Stomach (tissue), 9 donors: ENCODE results near the gene C11orf58. TPM values are rescaled to one million over a fixed set of nuclear protein-coding genes. Genes with fewer than 3 reads are reported as not detected.

Experiments
- DNase-seq, 2 donors: peaks; one replicate each; pipeline versions ENCODE4 v3.0.0 to v3.0.0-alpha.2; 2013 to 2019
- H3K27ac ChIP-seq, 5 donors: fragments of 200-600 bp in 4 of 5; sonication (generic) in 4 of 5; one replicate each; pipeline ENCODE4 v1.5.1; 2013 to 2019; ENCODE audit warnings: mild to moderate bottlenecking in 1 of 5, moderate library complexity in 1 of 5
- H3K27me3 ChIP-seq, 3 donors: fragments of 200-600 bp; sonication (generic); one replicate each; pipeline ENCODE4 v1.5.1; 2017 to 2019; ENCODE audit warnings: mixed run types in 1 of 3
- H3K36me3 ChIP-seq, 4 donors: fragments of 200-600 bp; sonication (generic); 1 replicate in 3 of 4; 2 replicates in 1 of 4; pipeline ENCODE4 v1.5.1; 2016 to 2019
- H3K4me1 ChIP-seq, 4 donors: fragments of 200-600 bp; sonication (generic); one replicate each; pipeline ENCODE4 v1.5.1; 2016 to 2019
- H3K4me3 ChIP-seq, 4 donors: fragments of 200-600 bp; sonication (generic) in 3 of 4; one replicate each; pipeline ENCODE4 v1.5.1; 2016 to 2019; ENCODE audit warnings: mild to moderate bottlenecking in 1 of 4
- H3K9me3 ChIP-seq, 4 donors: fragments of 200-600 bp; sonication (generic); one replicate each; pipeline ENCODE4 v1.5.1; 2016 to 2019
- CTCF ChIP-seq, 7 experiments: fragments of 450-650 bp in 4 of 7; fragments of 200-600 bp in 3 of 7; sonication (generic) in 3 of 7; IDR thresholded peaks; one replicate each; pipeline ENCODE4 v1.5.1; 2016 to 2019; ENCODE audit warnings: antibody characterized with exemption in 7 of 7, control low read depth in 2 of 7, mild to moderate bottlenecking in 1 of 7
- EP300 ChIP-seq: sonication (generic); formaldehyde crosslinking; IDR thresholded peaks from one replicate; pipeline ENCODE4 v1.6.1; 2017; ENCODE audit warnings: antibody characterized with exemption
- POLR2A ChIP-seq, 4 donors: fragments of 450-650 bp; IDR thresholded peaks; one replicate each; pipeline ENCODE4 v1.6.1; 2016; ENCODE audit warnings: antibody characterized with exemption in 4 of 4, control low read depth in 2 of 4, mild to moderate bottlenecking in 1 of 4, moderate library complexity in 1 of 4
- POLR2AphosphoS5 ChIP-seq, 3 donors: sonication (generic); formaldehyde crosslinking; IDR thresholded peaks; one replicate each; pipeline ENCODE4 v1.6.1; 2016; ENCODE audit warnings: antibody characterized with exemption in 3 of 3
- WGBS, 5 donors: extraction: QIAGEN DNeasy Blood & Tissue Kit in 3 of 5; methylation state at CpG; one replicate each; pipeline versions ENCODE4 v1.1.5 to v1.1.7; 2013 to 2018; 5-methylcytosine and 5-hydroxymethylcytosine counted together
- intact Hi-C: fragments of 100-400 bp; cut with DNase I; formaldehyde crosslinking; loops from one replicate; pipeline ENCODE4 v1.15.1; 2023; ENCODE audit warnings: low total_unique reads
- polyA plus RNA-seq, 3 donors: library from polyadenylated mRNA; stranded (reverse); fragments of 200-250 nt; gene quantifications; one replicate each; pipeline ENCODE4 v1.2.3, GENCODE V29; 2013
- total RNA-seq, 5 donors: library from RNA; depleted of rRNA; stranded (reverse); fragments of >200 nt; gene quantifications; one replicate each; pipeline versions ENCODE4 v1.1.0 to v1.2.3, GENCODE V29; 2014 to 2016
- donor health status: healthy with polysubstance abuse.
- donor health status: Bipolar disorder and iron deficiency.
- donor health status: healthy.

C11orf58 gene
- total and polyA plus RNA-seq, 8 donors, result 86.2 to 336 (median 132) TPM

- no peak for TF ChIP-seq POLR2A (IDR thresholded peaks at IDR 0.05)
- no peak for TF ChIP-seq CTCF (IDR thresholded peaks at IDR 0.05)
- peaks cover 0 to 53% (median 45%) of the 10 kb centered on the region in 4 donors for H3K36me3 ChIP-seq
Observed at GRCh38 chr11:16799890-16800289, 61.4 kb downstream of the C11orf58 start.

GRCh38 chr11:16800382-16800781, 61.9 kb downstream of the C11orf58 start:
- Histone ChIP-seq H3K27ac (no peak overlapping the region), H3K36me3 (peaks cover 0 to 52% (median 42%) of the 10 kb centered on the region in 4 donors), H3K4me3 (no peak overlapping the region), H3K4me1 (peaks cover 7 to 14% (median 13%) of the 10 kb centered on the region in 4 donors), H3K27me3 (no peaks in the 10 kb centered on the region), H3K9me3 (no peaks in the 10 kb centered on the region)
- intact Hi-C loops, result no loop called here
- TF ChIP-seq POLR2AphosphoS5 (IDR thresholded peaks at IDR 0.05), result no peak
- no peak for TF ChIP-seq POLR2A (IDR thresholded peaks at IDR 0.05)
- no peak for TF ChIP-seq EP300
- TF ChIP-seq CTCF (IDR thresholded peaks at IDR 0.05), result no peak
- DNase-seq, result no peak

More at GRCh38 chr11:16799890-16800289, 61.4 kb downstream of the C11orf58 start:
- Histone ChIP-seq H3K4me3 (no peak overlapping the region), H3K27ac (no peak overlapping the region), H3K9me3 (no peaks in the 10 kb centered on the region), H3K27me3 (no peaks in the 10 kb centered on the region), H3K4me1 (peaks cover 7 to 13% (median 10%) of the 10 kb centered on the region in 4 donors)
- intact Hi-C loops, result loop anchor here (10.0 kb wide), 1 partner anchor 255 kb away; no protein-coding TSS in a partner anchor
- DNase-seq, result no peak

GRCh38 chr11:16801288-16801980, 63.0 kb downstream of the C11orf58 start:
- Histone ChIP-seq H3K27me3 (no peaks in the 10 kb centered on the region), H3K9me3 (no peaks in the 10 kb centered on the region), H3K27ac (no peak overlapping the region), H3K4me1 (peaks cover 7 to 20% (median 13%) of the 10 kb centered on the region in 4 donors), H3K36me3 (peaks cover 0 to 52% (median 41%) of the 10 kb centered on the region in 4 donors), H3K4me3 (no peak overlapping the region)
- TF ChIP-seq POLR2AphosphoS5 (IDR thresholded peaks at IDR 0.05), result no peak
- TF ChIP-seq CTCF (IDR thresholded peaks at IDR 0.05), result no peak
- WGBS, 5 donors, result 83 to 92% (median 88%) methylated on average over 8 to 10 of the region's 10 CpGs
- intact Hi-C loops, result no loop called here
- no peak for DNase-seq

- H3K27ac ChIP-seq, result peak overlapping the region in 3 of 5 donors; percentile 19 to 51 (median 19)
- H3K36me3 ChIP-seq, result peaks cover 0 to 53% (median 43%) of the 10 kb centered on the region in 4 donors
- peaks cover 7 to 39% (median 13%) of the 10 kb centered on the region in 4 donors for H3K4me1 ChIP-seq
- no peaks in the 10 kb centered on the region for H3K27me3 ChIP-seq
- DNase-seq, result peak; percentile 40 to 74
- TF ChIP-seq POLR2AphosphoS5 (IDR thresholded peaks at IDR 0.05) (peak in 1 of 3 donors; percentile 39), EP300 (no peak)
- H3K4me3 ChIP-seq, result no peak overlapping the region
- 24 to 40% (median 30%) methylated on average over 7 of the region's 7 CpGs for WGBS, 5 donors
- intact Hi-C loops, result no loop called here
- H3K9me3 ChIP-seq, result no peaks in the 10 kb centered on the region
Observed at GRCh38 chr11:16804104-16804947, 65.9 kb downstream of the C11orf58 start.
